ENCODE results near the gene ZNHIT6. TPM values are rescaled to one million over a fixed set of nuclear protein-coding genes. Genes with fewer than 3 reads are reported as not detected.

Gene ZNHIT6
- total RNA-seq, 1 experiment from 2014 or later, result 56.2 TPM

- ATAC-seq (no peak), DNase-seq (ENCODE audit: low read depth, low spot score) (no peak)
- Histone ChIP-seq H3K27ac (ENCODE audit: low read length) (no peak overlapping the region), H3K9me3 (ENCODE audit: control insufficient read depth, insufficient read depth, low read depth, low read length) (peaks cover 12% of the 10 kb centered on the region; the same call in 1 of the 2 replicates), H3K27me3 (ENCODE audit: control insufficient read depth, insufficient read depth, low read length) (no peaks in the 10 kb centered on the region), H3K36me3 (ENCODE audit: control insufficient read depth, insufficient read depth, low read length) (peaks cover 28% of the 10 kb centered on the region), H3K4me3 (ENCODE audit: low read depth in 2 of 2, low read length in 2 of 2) (no peak overlapping the region), H3K4me1 (ENCODE audit: control insufficient read depth, insufficient read depth, low read length) (peaks cover 29% of the 10 kb centered on the region)
- BruUV-seq (replicated peaks), result no TSS peak
- TF ChIP-seq POLR2AphosphoS5 (IDR thresholded peaks at IDR 0.05; ENCODE audit: low read depth, low read length), result no peak
- TF ChIP-seq SIN3A (IDR thresholded peaks at IDR 0.05; ENCODE audit: borderline replicate concordance, insufficient read depth, low read depth, low read length), result no peak
- no peak for TF ChIP-seq TCF7L2 (IDR thresholded peaks at IDR 0.05; ENCODE audit: low read depth, low read length)
- TF ChIP-seq CTCF (IDR thresholded peaks at IDR 0.05), result no peak
- no peak for TF ChIP-seq REST (IDR thresholded peaks at IDR 0.05; ENCODE audit: insufficient read depth in 1 of 2, low read depth in 2 of 2, low read length in 1 of 2)
- in situ Hi-C loops (cut with HindIII; ENCODE audit: low pct_unique_long_range_greater_than_20kb, low sequenced_read_pairs) (no loop called here), intact Hi-C loops (cut with micrococcal nuclease; ENCODE audit: unreplicated experiment) (no loop called here)
- ChIA-PET CTCF (no interaction called here), POLR2A (no interaction called here)
Measured at GRCh38 chr1:85652327-85652726, 55.9 kb downstream of the ZNHIT6 start.

GRCh38 chr1:85650645-85651044 lies 57.6 kb downstream of the ZNHIT6 start:
- DNase-seq (ENCODE audit: low read depth, low spot score), result no peak
- ATAC-seq, result 0 out of 2 replicates have a peak, but pooled peaks have one; percentile 37
- in situ Hi-C loops (cut with HindIII; ENCODE audit: low pct_unique_long_range_greater_than_20kb, low sequenced_read_pairs), result no loop called here
- intact Hi-C loops (cut with micrococcal nuclease; ENCODE audit: unreplicated experiment), result no loop called here
- H3K27ac ChIP-seq (ENCODE audit: low read length), result no peak overlapping the region
- H3K36me3 ChIP-seq (ENCODE audit: control insufficient read depth, insufficient read depth, low read length), result peaks cover 24% of the 10 kb centered on the region
- ChIA-PET CTCF (no interaction called here), POLR2A (interaction anchor here (0.6 kb wide), 1 partner anchor 34 kb away, joined by 3 read pairs; no protein-coding TSS in a partner anchor)
- H3K9me3 ChIP-seq (ENCODE audit: control insufficient read depth, insufficient read depth, low read depth, low read length), result peaks cover 12% of the 10 kb centered on the region; the same call in 1 of the 2 replicates
- peaks cover 13% of the 10 kb centered on the region for H3K4me1 ChIP-seq (ENCODE audit: control insufficient read depth, insufficient read depth, low read length)
- no TSS peak for BruUV-seq (replicated peaks)
- TF ChIP-seq CTCF (IDR thresholded peaks at IDR 0.05) (no peak), REST (IDR thresholded peaks at IDR 0.05; ENCODE audit: insufficient read depth in 1 of 2, low read depth in 2 of 2, low read length in 1 of 2) (no peak), TCF7L2 (IDR thresholded peaks at IDR 0.05; ENCODE audit: low read depth, low read length) (no peak), POLR2AphosphoS5 (IDR thresholded peaks at IDR 0.05; ENCODE audit: low read depth, low read length) (no peak), SIN3A (IDR thresholded peaks at IDR 0.05; ENCODE audit: borderline replicate concordance, insufficient read depth, low read depth, low read length) (no peak)
- H3K4me3 ChIP-seq (ENCODE audit: low read depth in 2 of 2, low read length in 2 of 2), result no peak overlapping the region
- H3K27me3 ChIP-seq (ENCODE audit: control insufficient read depth, insufficient read depth, low read length), result no peaks in the 10 kb centered on the region
